KOPT-K1 (cell line): ENCODE measurements around the gene PRUNE2.

ENCODE experiments used
- H3K27ac ChIP-seq: fragments of 200-600 bp; sonication (generic); 2 replicates; pipeline ENCODE4 v1.5.1; 2016; ENCODE audit warnings: antibody characterized with exemption, mild to moderate bottlenecking, low read depth, low read length; ENCODE audit not compliant: poor library complexity, severe bottlenecking
- H3K36me3 ChIP-seq: fragments of 200-600 bp; sonication (generic); 2 replicates; pipeline ENCODE4 v1.5.1; 2017; ENCODE audit warnings: antibody characterized with exemption, mild to moderate bottlenecking, low read length, moderate library complexity; ENCODE audit not compliant: insufficient read depth
- H3K9me3 ChIP-seq: fragments of 200-600 bp; sonication (generic); 2 replicates; pipeline ENCODE4 v1.5.1; 2017; ENCODE audit warnings: antibody characterized with exemption, low read length, mild to moderate bottlenecking; ENCODE audit not compliant: insufficient read depth, poor library complexity, severe bottlenecking

Gene PRUNE2

GRCh38 chr9:76697081-76697480 lies 208.8 kb downstream of the PRUNE2 start:
- Histone ChIP-seq H3K9me3 (no peaks in the 10 kb centered on the region), H3K27ac (no peak overlapping the region), H3K36me3 (no peaks in the 10 kb centered on the region)

- H3K9me3 ChIP-seq: no peaks in the 10 kb centered on the region
- H3K36me3 ChIP-seq: no peaks in the 10 kb centered on the region
- no peak overlapping the region for H3K27ac ChIP-seq
Observed at GRCh38 chr9:76693912-76694311, 212.0 kb downstream of the PRUNE2 start.

- Histone ChIP-seq H3K9me3 (no peaks in the 10 kb centered on the region), H3K27ac (peak overlapping the region; percentile 69), H3K36me3 (no peaks in the 10 kb centered on the region)
Observed at GRCh38 chr9:76692458-76693129, 213.3 kb downstream of the PRUNE2 start.

GRCh38 chr9:76691517-76692313 lies 214.2 kb downstream of the PRUNE2 start:
- Histone ChIP-seq H3K9me3 (no peaks in the 10 kb centered on the region), H3K27ac (peak overlapping the region; percentile 69), H3K36me3 (no peaks in the 10 kb centered on the region)

GRCh38 chr9:76690973-76691370 lies 214.9 kb downstream of the PRUNE2 start:
- peak overlapping the region; percentile 69 for H3K27ac ChIP-seq
- H3K36me3 ChIP-seq: no peaks in the 10 kb centered on the region
- H3K9me3 ChIP-seq: no peaks in the 10 kb centered on the region

GRCh38 chr9:76690246-76690972 lies 215.5 kb downstream of the PRUNE2 start:
- no peaks in the 10 kb centered on the region for H3K9me3 ChIP-seq
- H3K27ac ChIP-seq: no peak overlapping the region
- H3K36me3 ChIP-seq: no peaks in the 10 kb centered on the region

- no peak overlapping the region for H3K27ac ChIP-seq
- H3K36me3 ChIP-seq: no peaks in the 10 kb centered on the region
Observed at GRCh38 chr9:76688471-76689238, 217.3 kb downstream of the PRUNE2 start.

GRCh38 chr9:76687861-76688391 lies 218.0 kb downstream of the PRUNE2 start:
- Histone ChIP-seq H3K27ac (no peak overlapping the region), H3K9me3 (no peaks in the 10 kb centered on the region), H3K36me3 (no peaks in the 10 kb centered on the region)

More at GRCh38 chr9:76688471-76689238, 217.3 kb downstream of the PRUNE2 start:
- no peaks in the 10 kb centered on the region for H3K9me3 ChIP-seq

GRCh38 chr9:76686756-76687155 lies 219.2 kb downstream of the PRUNE2 start:
- Histone ChIP-seq H3K9me3 (no peaks in the 10 kb centered on the region), H3K36me3 (no peaks in the 10 kb centered on the region), H3K27ac (no peak overlapping the region)

GRCh38 chr9:76684213-76684612 lies 221.7 kb downstream of the PRUNE2 start:
- Histone ChIP-seq H3K27ac (no peak overlapping the region), H3K9me3 (no peaks in the 10 kb centered on the region), H3K36me3 (no peaks in the 10 kb centered on the region)

- no peaks in the 10 kb centered on the region for H3K9me3 ChIP-seq
- no peak overlapping the region for H3K27ac ChIP-seq
- no peaks in the 10 kb centered on the region for H3K36me3 ChIP-seq
Observed at GRCh38 chr9:76681556-76681955, 224.4 kb downstream of the PRUNE2 start.

- no peaks in the 10 kb centered on the region for H3K36me3 ChIP-seq
- H3K9me3 ChIP-seq: no peaks in the 10 kb centered on the region
- H3K27ac ChIP-seq: no peak overlapping the region
Observed at GRCh38 chr9:76680716-76681425, 225.0 kb downstream of the PRUNE2 start.

GRCh38 chr9:76677481-76678055 lies 228.3 kb downstream of the PRUNE2 start:
- no peak overlapping the region for H3K27ac ChIP-seq
- H3K9me3 ChIP-seq: no peaks in the 10 kb centered on the region
- no peaks in the 10 kb centered on the region for H3K36me3 ChIP-seq

- Histone ChIP-seq H3K27ac (no peak overlapping the region), H3K36me3 (no peaks in the 10 kb centered on the region), H3K9me3 (no peaks in the 10 kb centered on the region)
Observed at GRCh38 chr9:76676857-76677256, 229.1 kb downstream of the PRUNE2 start.
